ENCODE measurements around the gene TYW5. TPM values are rescaled to one million over a fixed set of nuclear protein-coding genes. Genes with fewer than 3 reads are reported as not detected.

Gene TYW5, protein sequence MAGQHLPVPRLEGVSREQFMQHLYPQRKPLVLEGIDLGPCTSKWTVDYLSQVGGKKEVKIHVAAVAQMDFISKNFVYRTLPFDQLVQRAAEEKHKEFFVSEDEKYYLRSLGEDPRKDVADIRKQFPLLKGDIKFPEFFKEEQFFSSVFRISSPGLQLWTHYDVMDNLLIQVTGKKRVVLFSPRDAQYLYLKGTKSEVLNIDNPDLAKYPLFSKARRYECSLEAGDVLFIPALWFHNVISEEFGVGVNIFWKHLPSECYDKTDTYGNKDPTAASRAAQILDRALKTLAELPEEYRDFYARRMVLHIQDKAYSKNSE
- total RNA-seq = 10 to 100 TPM in 1 of 2 donors, 1 to 10 TPM in 1; 8.3 to 13.7 TPM

DNA sequence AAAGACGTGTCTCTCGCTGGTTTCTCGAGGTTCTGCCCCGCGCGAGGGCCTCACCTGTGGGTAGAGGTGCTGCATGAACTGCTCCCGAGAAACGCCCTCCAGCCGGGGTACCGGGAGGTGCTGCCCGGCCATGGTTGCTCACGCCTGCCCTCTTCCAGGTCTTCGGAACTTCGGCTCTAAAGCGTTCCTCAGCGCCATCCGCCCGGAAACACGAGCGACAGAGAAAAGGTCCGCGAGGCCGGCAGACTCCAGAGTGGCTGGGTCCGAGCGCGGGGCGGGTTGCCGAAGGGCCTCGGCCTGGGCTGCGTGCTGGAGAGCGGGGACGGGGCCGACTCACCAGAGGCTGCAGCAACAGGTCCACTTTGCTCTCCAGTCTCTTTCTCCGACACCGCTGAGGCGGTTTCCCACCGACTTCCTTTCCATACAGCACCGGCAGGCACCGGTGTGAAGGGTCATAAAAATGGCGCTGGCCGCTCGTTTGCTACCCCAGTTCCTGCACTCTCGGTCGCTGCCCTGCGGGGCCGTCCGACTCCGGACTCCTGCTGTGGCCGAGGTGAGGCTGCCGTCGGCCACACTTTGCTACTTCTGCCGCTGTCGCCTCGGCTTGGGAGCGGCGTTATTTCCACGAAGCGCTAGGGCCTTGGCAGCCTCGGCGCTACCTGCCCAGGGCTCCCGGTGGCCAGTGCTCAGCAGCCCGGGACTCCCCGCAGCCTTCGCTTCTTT, at the start of gene TYW5, which contains the start of gene MAIP1:
TYW5 (minus strand) TSS at position 153 of the 723 bp plus-strand sequence; CDS start at position 132, 21 bp downstream.
MAIP1 (plus strand) TSS at position 244 of the 723 bp plus-strand sequence; CDS start at position 461, 217 bp downstream.
- DNase-seq (ENCODE audit: low spot score in 2 of 2) (peak; percentile 75 to 81), ATAC-seq (peak; percentile 85 to 89)
- Mint-ChIP-seq H3K27ac (peak within 1 kb of the TSS; percentile 95 to 96), H3K36me3 (peaks cover 20 to 37% of the 10 kb centered on the region in 2 donors), H3K9me3 (no peaks in the 10 kb centered on the region)

DNA sequence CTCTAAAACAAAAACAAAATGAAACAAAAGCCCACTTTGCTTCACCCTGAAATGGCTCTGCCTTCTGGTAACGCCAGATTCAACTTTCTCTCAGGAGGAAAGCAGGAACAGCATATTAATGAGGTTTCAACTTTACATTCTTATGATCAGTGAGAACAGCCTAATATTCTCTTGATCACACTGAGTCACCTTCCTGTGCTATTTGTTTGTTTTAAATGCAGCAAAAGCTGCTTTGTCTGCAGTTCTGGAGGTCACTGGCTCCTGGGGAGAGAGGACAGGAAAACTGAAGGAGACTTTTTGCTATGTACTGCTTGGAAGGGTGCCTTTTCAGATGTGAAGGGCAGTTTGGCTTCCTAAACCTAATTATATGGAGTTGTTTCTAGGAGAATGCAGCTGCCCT, 48.2 kb upstream of the TYW5 start:
- DNase-seq (ENCODE audit: low spot score in 2 of 2) = no peak
- ATAC-seq = no peak
- Mint-ChIP-seq H3K9me3 (peaks cover 4% of the 10 kb centered on the region in 2 donors), H3K36me3 (no peaks in the 10 kb centered on the region), H3K27ac (no peak overlapping the region)

GRCh38 chr2:200000444-200001163, 45.3 kb upstream of the TYW5 start:
- DNase-seq (ENCODE audit: low spot score in 2 of 2) (no peak), ATAC-seq (no peak)
- no peaks in the 10 kb centered on the region for H3K36me3 Mint-ChIP-seq
- H3K9me3 Mint-ChIP-seq = peaks cover 4% of the 10 kb centered on the region in 2 donors
- H3K27ac Mint-ChIP-seq = no peak overlapping the region

GRCh38 chr2:199999166-199999565, 43.9 kb upstream of the TYW5 start:
- H3K9me3 Mint-ChIP-seq = no peaks in the 10 kb centered on the region
- H3K36me3 Mint-ChIP-seq = no peaks in the 10 kb centered on the region
- ATAC-seq (no peak), DNase-seq (ENCODE audit: low spot score in 2 of 2) (no peak)
- H3K27ac Mint-ChIP-seq = no peak overlapping the region

DNA sequence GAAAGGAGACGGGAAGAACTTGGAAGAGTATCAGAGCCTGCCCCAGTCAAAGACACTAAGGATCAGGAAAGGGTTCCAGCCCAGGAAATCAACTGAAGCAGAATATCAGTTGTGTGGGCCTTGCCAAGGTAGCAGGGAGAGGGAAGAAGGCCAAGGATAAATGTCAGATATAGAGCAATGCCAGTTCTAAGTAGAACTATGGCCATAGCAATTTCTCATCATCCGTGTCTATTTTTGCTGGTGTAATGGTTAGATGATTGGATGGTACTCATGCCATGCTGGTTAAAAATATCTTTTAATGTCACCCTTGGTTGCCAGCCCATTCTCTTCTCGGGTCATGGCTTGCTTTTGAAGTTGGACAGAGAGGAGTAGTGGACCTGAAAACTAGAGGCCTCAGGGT, 42.0 kb upstream of the TYW5 start:
- Mint-ChIP-seq H3K9me3 (no peaks in the 10 kb centered on the region), H3K27ac (no peak overlapping the region), H3K36me3 (no peaks in the 10 kb centered on the region)
- ATAC-seq (no peak), DNase-seq (ENCODE audit: low spot score in 2 of 2) (no peak)

GRCh38 chr2:199994896-199995295, 39.6 kb upstream of the TYW5 start:
- DNase-seq (ENCODE audit: low spot score in 2 of 2) (no peak), ATAC-seq (no peak)
- Mint-ChIP-seq H3K27ac (no peak overlapping the region), H3K36me3 (no peaks in the 10 kb centered on the region), H3K9me3 (no peaks in the 10 kb centered on the region)

DNA sequence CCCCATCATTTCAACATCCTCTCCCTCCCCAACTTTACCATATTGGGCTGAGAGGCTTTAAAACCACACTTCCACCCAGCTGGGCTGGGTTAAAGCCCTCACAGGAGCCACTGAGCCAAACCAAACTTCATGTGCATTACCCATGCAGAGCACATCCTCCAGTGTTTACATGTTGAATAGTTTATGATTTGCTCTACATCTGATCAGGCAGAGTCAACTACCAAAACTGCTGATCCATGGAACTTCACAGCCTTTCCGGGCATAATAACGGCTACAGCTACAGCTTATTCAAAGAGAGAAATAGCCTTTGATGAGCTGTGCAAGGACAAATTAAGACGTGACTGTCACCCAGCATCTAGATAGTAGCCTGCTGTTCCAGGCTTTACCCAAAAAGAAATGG, 39.1 kb upstream of the TYW5 start:
- no peak overlapping the region for H3K27ac Mint-ChIP-seq
- no peak for DNase-seq (ENCODE audit: low spot score in 2 of 2)
- ATAC-seq = no peak

GRCh38 chr2:199992296-199992695, 37.0 kb upstream of the TYW5 start:
- Mint-ChIP-seq H3K9me3 (no peaks in the 10 kb centered on the region), H3K27ac (no peak overlapping the region), H3K36me3 (no peaks in the 10 kb centered on the region)
- ATAC-seq = no peak
- DNase-seq (ENCODE audit: low spot score in 2 of 2) = no peak

More for the DNA sequence above, 39.1 kb upstream of the TYW5 start:
- Mint-ChIP-seq H3K36me3 (no peaks in the 10 kb centered on the region), H3K9me3 (no peaks in the 10 kb centered on the region)

DNA sequence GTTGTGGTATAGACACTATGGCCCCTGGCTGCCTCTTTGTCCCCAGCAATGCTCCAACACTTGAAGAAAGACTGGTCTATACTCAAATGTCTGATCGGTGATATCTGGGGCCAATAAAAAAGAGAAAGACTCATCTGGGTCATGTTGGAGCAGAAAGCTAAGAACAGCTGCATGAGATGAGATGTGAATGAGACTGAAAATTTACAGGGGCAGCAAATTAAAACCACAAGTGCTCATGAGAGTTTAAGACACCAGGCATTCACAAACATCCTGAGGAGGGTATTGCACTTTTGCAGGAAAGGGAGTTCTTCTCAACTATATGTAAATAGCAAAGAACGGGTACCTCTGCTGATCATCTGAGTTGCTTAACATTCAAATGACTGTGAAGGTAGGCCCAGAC, 36.4 kb upstream of the TYW5 start:
- Mint-ChIP-seq H3K36me3 (no peaks in the 10 kb centered on the region), H3K27ac (no peak overlapping the region), H3K9me3 (no peaks in the 10 kb centered on the region)
- ATAC-seq = no peak
- DNase-seq (ENCODE audit: low spot score in 2 of 2) = no peak

DNA sequence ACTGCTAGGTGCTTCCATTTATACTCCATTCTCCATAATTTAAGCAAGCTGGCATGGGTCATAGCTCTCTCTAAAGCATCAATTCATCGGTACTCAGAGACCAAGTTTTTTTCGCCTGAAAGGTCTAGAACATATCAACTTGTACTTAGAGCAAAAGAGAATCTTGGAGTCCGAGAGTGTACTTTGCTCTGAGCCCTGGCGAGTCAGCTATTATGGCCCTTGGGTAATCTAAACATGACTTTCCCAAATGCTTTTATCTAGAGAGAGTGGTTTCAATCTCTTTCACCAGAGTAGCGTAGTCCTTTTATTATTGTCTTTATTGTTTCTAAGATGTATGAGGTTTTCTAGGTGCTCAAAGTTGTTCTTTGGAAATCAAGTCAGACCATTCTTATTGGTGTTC, 34.5 kb upstream of the TYW5 start:
- Mint-ChIP-seq H3K36me3 (no peaks in the 10 kb centered on the region), H3K27ac (no peak overlapping the region), H3K9me3 (peaks cover 0 to 8% of the 10 kb centered on the region in 2 donors)
- DNase-seq (ENCODE audit: low spot score in 2 of 2) (no peak), ATAC-seq (no peak)

DNA sequence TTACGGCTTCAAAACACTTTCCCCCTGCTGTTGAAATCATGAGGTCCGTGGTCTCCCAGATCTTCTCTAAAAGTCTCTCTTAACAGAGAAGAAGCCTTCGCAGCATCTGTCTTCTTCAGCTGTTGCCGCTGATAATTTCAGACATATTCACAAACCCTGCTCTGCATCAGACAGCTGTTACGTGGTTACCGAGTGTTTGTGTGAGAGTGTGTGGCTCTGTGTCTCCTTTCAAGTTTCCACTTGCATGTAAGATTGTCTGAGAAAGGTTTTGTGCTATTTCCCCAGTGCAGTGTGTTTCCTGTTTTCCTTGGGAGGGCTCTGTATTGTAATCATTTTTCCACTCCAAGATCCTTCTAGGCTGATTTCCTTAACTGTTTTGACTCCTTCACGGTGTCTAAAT, 32.9 kb upstream of the TYW5 start:
- DNase-seq (ENCODE audit: low spot score in 2 of 2) = no peak
- Mint-ChIP-seq H3K27ac (no peak overlapping the region), H3K9me3 (peaks cover 0 to 8% of the 10 kb centered on the region in 2 donors), H3K36me3 (no peaks in the 10 kb centered on the region)
- no peak for ATAC-seq

GRCh38 chr2:199987586-199987985, 32.3 kb upstream of the TYW5 start:
- no peak for DNase-seq (ENCODE audit: low spot score in 2 of 2)
- no peak overlapping the region for H3K27ac Mint-ChIP-seq

DNA sequence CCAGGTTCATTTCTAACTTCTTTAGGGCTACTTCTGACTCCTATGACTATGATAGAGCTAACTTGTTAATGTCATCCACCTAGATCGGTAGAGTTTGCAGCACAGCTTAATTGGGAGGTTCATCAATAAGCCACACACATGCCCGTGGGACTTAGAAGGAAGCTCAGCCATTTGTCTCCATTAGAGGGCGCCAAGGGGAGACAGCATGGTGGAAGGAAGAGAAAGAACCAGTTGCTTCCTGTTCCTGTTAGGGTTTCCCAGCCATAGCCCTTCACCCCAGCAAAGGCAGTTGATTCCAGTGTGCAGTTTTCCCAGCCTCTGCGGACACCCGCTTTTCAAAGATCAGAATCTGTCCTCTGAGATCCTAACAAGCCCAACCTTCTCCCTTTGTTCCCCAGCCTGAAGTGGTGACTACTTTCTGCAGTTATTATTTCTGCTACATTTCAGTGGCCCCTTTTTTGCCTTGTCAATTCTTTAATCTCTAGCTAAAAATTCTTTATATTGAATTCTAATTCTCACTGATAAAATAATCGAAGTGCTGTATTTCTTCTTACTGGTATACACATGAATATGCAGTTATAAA, 30.4 kb upstream of the TYW5 start:
- Mint-ChIP-seq H3K9me3 (peaks cover 0 to 8% of the 10 kb centered on the region in 2 donors), H3K27ac (no peak overlapping the region), H3K36me3 (no peaks in the 10 kb centered on the region)
- ATAC-seq (peak; percentile 76 to 79), DNase-seq (ENCODE audit: low spot score in 2 of 2) (peak in 1 of 2 donors; percentile 70)

More at GRCh38 chr2:199987586-199987985, 32.3 kb upstream of the TYW5 start:
- H3K36me3 Mint-ChIP-seq = no peaks in the 10 kb centered on the region
- peaks cover 0 to 8% of the 10 kb centered on the region in 2 donors for H3K9me3 Mint-ChIP-seq
- ATAC-seq = no peak

DNA sequence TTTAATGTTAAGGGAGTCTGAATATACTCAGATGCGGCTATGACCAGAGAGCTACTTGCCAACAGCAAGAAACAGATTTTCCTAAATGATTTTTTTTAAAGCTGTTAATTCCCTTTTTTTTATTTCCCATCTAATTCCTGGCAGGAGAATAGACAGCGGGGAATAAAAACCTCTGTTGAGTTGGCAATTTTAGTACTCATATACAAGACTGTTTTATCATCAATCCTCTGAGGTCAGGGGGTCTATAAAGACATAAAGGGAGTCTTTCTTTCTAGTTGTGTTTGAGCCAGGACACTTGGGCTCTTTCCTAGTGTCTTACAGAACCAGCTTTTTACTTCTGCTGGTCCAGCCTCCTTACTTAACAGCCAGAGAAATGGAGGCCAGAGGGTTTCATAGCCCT, 29.5 kb upstream of the TYW5 start:
- ATAC-seq = no peak
- Mint-ChIP-seq H3K36me3 (no peaks in the 10 kb centered on the region), H3K9me3 (peaks cover 0 to 8% of the 10 kb centered on the region in 2 donors), H3K27ac (no peak overlapping the region)
- DNase-seq (ENCODE audit: low spot score in 2 of 2) = no peak

DNA sequence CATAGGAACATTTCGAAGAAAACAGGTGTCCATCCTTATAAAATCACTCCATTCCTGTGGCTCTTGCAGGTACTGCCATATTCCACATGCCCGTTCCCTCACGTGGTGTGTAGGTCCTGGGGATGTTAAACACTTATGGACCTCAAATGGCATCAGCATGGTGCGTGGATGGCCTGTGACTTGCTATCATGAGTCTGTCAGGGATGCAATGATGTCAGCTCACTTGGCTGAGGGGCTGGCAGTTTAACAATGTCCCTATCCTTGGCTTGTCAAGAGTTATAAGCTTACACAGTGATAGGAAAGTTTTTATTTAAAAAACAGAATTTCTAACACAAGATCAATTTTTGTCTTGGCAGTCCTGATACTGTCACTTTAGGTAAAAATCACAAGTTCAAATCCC, 28.9 kb upstream of the TYW5 start:
- ATAC-seq = no peak
- Mint-ChIP-seq H3K36me3 (no peaks in the 10 kb centered on the region), H3K9me3 (peaks cover 0 to 8% of the 10 kb centered on the region in 2 donors), H3K27ac (no peak overlapping the region)
- DNase-seq (ENCODE audit: low spot score in 2 of 2) = no peak

GRCh38 chr2:199983534-199983933, 28.2 kb upstream of the TYW5 start:
- H3K27ac Mint-ChIP-seq = no peak overlapping the region

More at GRCh38 chr2:199983534-199983933, 28.2 kb upstream of the TYW5 start:
- ATAC-seq = no peak
- Mint-ChIP-seq H3K9me3 (peaks cover 0 to 8% of the 10 kb centered on the region in 2 donors), H3K36me3 (no peaks in the 10 kb centered on the region)
- DNase-seq (ENCODE audit: low spot score in 2 of 2) = no peak

Data from activated naive CD4-positive, alpha-beta T cell treated with anti-CD3 and anti-CD28 coated beads, Interleukin-2, amount 50 U/mL, for 72 hours (primary cell).